AG04450 (cell line): ENCODE results near the gene KLK14. TPM values are rescaled to one million over a fixed set of nuclear protein-coding genes. Genes with fewer than 3 reads are reported as not detected.

Experiments
- CTCF ChIA-PET: fragments of 300-600, 350-600 bp; formaldehyde crosslinking; extraction: SDS; loops from one replicate; lab custom pipeline; 2022; ENCODE audit warnings: antibody characterized with exemption, inconsistent platforms; lab: Charles Lee
- POLR2A ChIA-PET: fragments of 350-600 bp; formaldehyde crosslinking; extraction: SDS; loops from one replicate; lab custom pipeline; 2021; ENCODE audit warnings: antibody characterized with exemption, inconsistent platforms; lab: Yijun Ruan, JAX
- DNase-seq: peaks from one replicate; pipeline ENCODE4 v3.0.0-alpha.2; 2011; ENCODE audit warnings: low read depth, low spot score
- H3K27ac ChIP-seq: one replicate; pipeline ENCODE4 v1.5.1; 2012; ENCODE audit warnings: low read depth, low read length, control low read depth
- H3K27me3 ChIP-seq: one replicate; pipeline ENCODE4 v1.6.0; 2012; ENCODE audit warnings: low read length; ENCODE audit not compliant: control insufficient read depth, insufficient read depth
- H3K4me3 ChIP-seq: 2 replicates; pipeline ENCODE4 v1.5.1; 2011; ENCODE audit warnings: mild to moderate bottlenecking, low read depth, low read length, control low read depth
- H3K9me3 ChIP-seq: 2 replicates; pipeline ENCODE4 v1.5.1; 2012; ENCODE audit warnings: low read length; ENCODE audit not compliant: control insufficient read depth, insufficient read depth
- polyA plus RNA-seq: library from polyadenylated mRNA; depleted of rRNA; stranded (reverse); fragments of >200 nt; gene quantifications from 2 replicates; pipeline ENCODE4 v1.2.3, GENCODE V29; 2011; rRNA removed
- TF ChIP-seq, protein P1 (sequence below): IDR thresholded peaks from 2 replicates; pipeline ENCODE4 v1.5.1; 2011; ENCODE audit warnings: low read depth, low read length, control low read depth, inconsistent platforms

Gene KLK14
- polyA plus RNA-seq, 1 experiment, result not detected

DNA sequence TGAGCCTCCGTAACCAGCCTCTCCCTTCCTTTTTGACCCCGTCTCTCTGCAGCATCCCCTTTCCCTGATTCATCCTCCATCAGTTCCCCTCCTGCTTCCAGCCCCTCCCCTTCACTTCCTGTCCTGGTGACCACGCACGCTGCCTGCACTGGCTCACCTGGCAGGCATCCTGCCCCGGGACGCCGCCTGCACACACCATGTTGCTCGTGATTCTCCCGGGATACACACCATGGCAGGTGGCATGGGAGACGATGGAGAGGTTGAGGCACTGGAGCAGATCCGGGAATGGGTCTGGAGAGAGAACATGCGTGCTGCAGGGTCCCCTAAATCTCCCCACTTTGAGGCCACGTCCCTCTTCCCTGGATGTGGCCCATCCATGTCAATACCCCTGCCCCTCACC lies 52.1 kb downstream of the KLK14 start:
- Histone ChIP-seq H3K27me3 (no peaks in the 10 kb centered on the region), H3K27ac (no peak overlapping the region), H3K9me3 (peaks cover 16% of the 10 kb centered on the region), H3K4me3 (no peak overlapping the region)
- CTCF ChIA-PET, result no interaction called here
- DNase-seq, result no peak
- POLR2A ChIA-PET, result no interaction called here
- TF ChIP-seq, protein P1, sequence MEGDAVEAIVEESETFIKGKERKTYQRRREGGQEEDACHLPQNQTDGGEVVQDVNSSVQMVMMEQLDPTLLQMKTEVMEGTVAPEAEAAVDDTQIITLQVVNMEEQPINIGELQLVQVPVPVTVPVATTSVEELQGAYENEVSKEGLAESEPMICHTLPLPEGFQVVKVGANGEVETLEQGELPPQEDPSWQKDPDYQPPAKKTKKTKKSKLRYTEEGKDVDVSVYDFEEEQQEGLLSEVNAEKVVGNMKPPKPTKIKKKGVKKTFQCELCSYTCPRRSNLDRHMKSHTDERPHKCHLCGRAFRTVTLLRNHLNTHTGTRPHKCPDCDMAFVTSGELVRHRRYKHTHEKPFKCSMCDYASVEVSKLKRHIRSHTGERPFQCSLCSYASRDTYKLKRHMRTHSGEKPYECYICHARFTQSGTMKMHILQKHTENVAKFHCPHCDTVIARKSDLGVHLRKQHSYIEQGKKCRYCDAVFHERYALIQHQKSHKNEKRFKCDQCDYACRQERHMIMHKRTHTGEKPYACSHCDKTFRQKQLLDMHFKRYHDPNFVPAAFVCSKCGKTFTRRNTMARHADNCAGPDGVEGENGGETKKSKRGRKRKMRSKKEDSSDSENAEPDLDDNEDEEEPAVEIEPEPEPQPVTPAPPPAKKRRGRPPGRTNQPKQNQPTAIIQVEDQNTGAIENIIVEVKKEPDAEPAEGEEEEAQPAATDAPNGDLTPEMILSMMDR, result no peak

- TF ChIP-seq, protein P1, result no peak
- POLR2A ChIA-PET, result no interaction called here
- CTCF ChIA-PET, result no interaction called here
- DNase-seq, result no peak
- Histone ChIP-seq H3K27ac (no peak overlapping the region), H3K4me3 (no peak overlapping the region), H3K27me3 (no peaks in the 10 kb centered on the region), H3K9me3 (peaks cover 16% of the 10 kb centered on the region)
Measured at GRCh38 chr19:51029718-51030117, 53.0 kb downstream of the KLK14 start.

Other genes starting within 250 kb of the KLK14 start
- not detected in 2 replicates for gene KLK15, start 249.3 kb downstream of the KLK14 start, polyA plus RNA-seq
- not detected in 2 replicates for gene KLK3, start 228.0 kb downstream of the KLK14 start, polyA plus RNA-seq
- not detected in 2 replicates for gene KLK2, start 209.4 kb downstream of the KLK14 start, polyA plus RNA-seq
- gene KLK4, start 171.5 kb downstream of the KLK14 start, polyA plus RNA-seq, result not detected in 2 replicates
- not detected in 2 replicates for gene KLK5, start 129.8 kb downstream of the KLK14 start, polyA plus RNA-seq
- gene KLK6, start 113.3 kb downstream of the KLK14 start, polyA plus RNA-seq, result not detected in 2 replicates
- gene KLK7, start 99.0 kb downstream of the KLK14 start, polyA plus RNA-seq, result not detected in 2 replicates
- gene KLK8, start 81.3 kb downstream of the KLK14 start, polyA plus RNA-seq, result not detected in 2 replicates
- not detected in 2 replicates for gene KLK10, start 63.2 kb downstream of the KLK14 start, polyA plus RNA-seq
- gene KLK11, start 56.3 kb downstream of the KLK14 start, polyA plus RNA-seq, result not detected in 2 replicates
- gene KLK12, start 47.9 kb downstream of the KLK14 start, polyA plus RNA-seq, result not detected in 2 replicates
- gene KLK13, start 17.8 kb downstream of the KLK14 start, polyA plus RNA-seq, result not detected in 2 replicates
- 1.7 and 2.1 TPM in 2 replicates for gene CTU1, start 25.5 kb upstream of the KLK14 start, polyA plus RNA-seq
- gene SIGLEC9, start 42.0 kb upstream of the KLK14 start, polyA plus RNA-seq, result 0.05 TPM in 1 of 2 replicates, not detected in the other
- not detected in 2 replicates for gene SIGLEC7, start 59.4 kb upstream of the KLK14 start, polyA plus RNA-seq
- gene CD33, start 142.2 kb upstream of the KLK14 start, polyA plus RNA-seq, result not detected in 2 replicates
- gene SIGLECL1, start 168.2 kb upstream of the KLK14 start, polyA plus RNA-seq, result not detected in 2 replicates
- not detected in 2 replicates for gene IGLON5, start 228.8 kb upstream of the KLK14 start, polyA plus RNA-seq